ENCODE results near the gene HDAC4.
A peak's percentile ranks its signal among the peaks of the same experiment; 100 is the strongest.

The HDAC4 gene

DNA sequence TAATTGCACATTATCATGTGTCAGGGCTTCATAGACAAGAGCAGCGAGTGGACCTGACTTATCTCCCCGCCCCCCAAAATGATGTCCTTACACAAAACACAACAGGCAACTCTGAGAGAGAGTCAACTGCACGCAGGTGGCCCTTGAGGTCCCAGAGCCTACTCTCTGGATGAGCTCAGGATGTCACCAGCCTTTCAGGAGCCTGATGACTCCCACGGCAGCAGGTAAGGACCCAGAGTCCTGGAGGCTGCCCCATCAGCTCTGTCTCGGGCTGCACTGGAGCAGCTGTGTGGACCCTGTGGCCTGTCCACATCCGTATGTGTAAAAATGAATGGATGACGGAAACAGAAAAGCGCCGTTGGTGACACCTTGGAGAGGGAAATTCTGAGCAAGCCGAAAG lies 130.9 kb downstream of the HDAC4 start:
- no peak for DNase-seq (ENCODE audit: low read depth)
- H3K4me3 ChIP-seq (ENCODE audit: control insufficient read depth, low read depth, low read length): no peak overlapping the region
- no peak for TF ChIP-seq CTCF (IDR thresholded peaks at IDR 0.05; ENCODE audit: control insufficient read depth, insufficient read depth, low read depth, low read length, missing control alignments)

- no peak for DNase-seq (ENCODE audit: low read depth)
- TF ChIP-seq CTCF (IDR thresholded peaks at IDR 0.05; ENCODE audit: control insufficient read depth, insufficient read depth, low read depth, low read length, missing control alignments): no peak
- H3K4me3 ChIP-seq (ENCODE audit: control insufficient read depth, low read depth, low read length): no peak overlapping the region
These were observed 131.5 kb downstream of the HDAC4 start for GRCh38 chr2:239269173-239269885.

GRCh38 chr2:239268549-239268948 lies 132.3 kb downstream of the HDAC4 start:
- no peak for TF ChIP-seq CTCF (IDR thresholded peaks at IDR 0.05; ENCODE audit: control insufficient read depth, insufficient read depth, low read depth, low read length, missing control alignments)
- no peak for DNase-seq (ENCODE audit: low read depth)
- H3K4me3 ChIP-seq (ENCODE audit: control insufficient read depth, low read depth, low read length): no peak overlapping the region

GRCh38 chr2:239268082-239268481 lies 132.7 kb downstream of the HDAC4 start:
- no peak for DNase-seq (ENCODE audit: low read depth)
- H3K4me3 ChIP-seq (ENCODE audit: control insufficient read depth, low read depth, low read length): no peak overlapping the region
- TF ChIP-seq CTCF (IDR thresholded peaks at IDR 0.05; ENCODE audit: control insufficient read depth, insufficient read depth, low read depth, low read length, missing control alignments): no peak

- H3K4me3 ChIP-seq (ENCODE audit: control insufficient read depth, low read depth, low read length): no peak overlapping the region
- peak; percentile 50 for TF ChIP-seq CTCF (IDR thresholded peaks at IDR 0.05; ENCODE audit: control insufficient read depth, insufficient read depth, low read depth, low read length, missing control alignments)
- DNase-seq (ENCODE audit: low read depth): peak; percentile 66
These were observed 133.4 kb downstream of the HDAC4 start for GRCh38 chr2:239267288-239267951.

DNA sequence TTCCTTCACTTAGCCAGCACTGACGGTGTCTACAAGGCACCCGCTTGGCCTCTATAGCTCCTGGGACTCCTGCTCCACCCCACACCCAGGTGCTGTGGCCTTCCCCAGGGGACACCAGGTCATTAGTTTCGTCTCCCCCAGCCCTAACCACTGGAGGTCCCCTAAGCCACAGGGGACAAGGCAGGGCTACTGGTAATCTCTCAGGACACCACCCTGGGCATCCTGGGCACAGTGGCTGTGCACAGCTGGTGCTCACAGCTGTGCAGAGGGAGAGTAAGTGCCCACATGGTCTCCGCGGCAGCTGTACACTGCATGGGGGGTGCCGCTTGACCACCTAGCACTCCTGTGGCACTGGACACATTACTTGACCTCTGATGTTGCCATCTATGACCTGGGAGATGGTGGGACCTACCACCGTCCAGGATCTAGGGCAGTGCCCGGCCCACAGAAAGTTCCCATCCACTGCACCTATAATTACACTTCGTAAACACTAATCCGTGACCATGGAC lies 134.0 kb downstream of the HDAC4 start:
- no peak for TF ChIP-seq CTCF (IDR thresholded peaks at IDR 0.05; ENCODE audit: control insufficient read depth, insufficient read depth, low read depth, low read length, missing control alignments)
- DNase-seq (ENCODE audit: low read depth): no peak

More for the DNA sequence above, 134.0 kb downstream of the HDAC4 start:
- H3K4me3 ChIP-seq (ENCODE audit: control insufficient read depth, low read depth, low read length): no peak overlapping the region

Measured in AG09309 (cell line).